Measurements from ENCODE around the gene ARMC7.

GRCh38 chr17:75135946-75136345 lies 26.2 kb downstream of the ARMC7 start:
- TF ChIP-seq EP300 (IDR thresholded peaks at IDR 0.05) (no peak), CTCF (IDR thresholded peaks at IDR 0.05) (no peak), POLR2AphosphoS5 (IDR thresholded peaks at IDR 0.05) (no peak)

Measured in sigmoid colon (tissue), 4 donors.